K562 (cell line): ENCODE results near the gene PLCL1. TPM values are rescaled to one million over a fixed set of nuclear protein-coding genes. Genes with fewer than 3 reads are reported as not detected.
A peak's percentile ranks its signal among the peaks of the same experiment; 100 is the strongest.

Source experiments
- CBX3 ChIP-seq, 2 experiments: IDR thresholded peaks; 1 replicate in 1 of 2; 2 replicates in 1 of 2; pipeline ENCODE4 v1.6.1; 2012; ENCODE audit warnings: inconsistent platforms in 2 of 2, low read length in 2 of 2, borderline replicate concordance in 1 of 2, control low read depth in 1 of 2
- CEBPG ChIP-seq, 3 experiments: fragments of 200-800 bp in 1 of 3; sonication (Bioruptor generic) in 1 of 3; sonication (generic) in 1 of 3; formaldehyde crosslinking in 1 of 3; IDR thresholded peaks in 2 of 3; conservative IDR thresholded peaks in 1 of 3; 2 replicates each; pipeline versions ENCODE4 v1.6.1 to v1.8.0; 2016 to 2022; ENCODE audit warnings: missing compliant biosample characterization in 2 of 3, missing genetic modification characterization in 2 of 3, mild to moderate bottlenecking in 1 of 3, missing genetic modification reagents in 1 of 3
- FOXA3 ChIP-seq, 2 experiments: fragments of 450-650 bp in 1 of 2; sonication (generic) in 1 of 2; formaldehyde crosslinking; IDR thresholded peaks in 1 of 2; conservative IDR thresholded peaks in 1 of 2; 2 replicates each; pipeline versions ENCODE4 v1.4.0 to v1.8.0; 2020 to 2022; ENCODE audit warnings: mild to moderate bottlenecking in 2 of 2, missing genetic modification reagents in 1 of 2
- GATA2 ChIP-seq: sonication (generic); formaldehyde crosslinking; IDR thresholded peaks from 2 replicates; pipeline ENCODE4 v1.4.0; 2020; ENCODE audit warnings: mild to moderate bottlenecking, missing genetic modification reagents
- JUN ChIP-seq, 2 experiments: sonication (generic) in 1 of 2; formaldehyde crosslinking in 1 of 2; IDR thresholded peaks; 2 replicates each; pipeline versions ENCODE4 v1.6.1 to v1.8.0; 2012 to 2022; ENCODE audit warnings: borderline replicate concordance in 2 of 2, mild to moderate bottlenecking in 2 of 2, improper control_type of control experiment in 1 of 2, low read depth in 1 of 2, low read length in 1 of 2, missing genetic modification reagents in 1 of 2
- MGA ChIP-seq: fragments of 450-650 bp; IDR thresholded peaks from 2 replicates; pipeline ENCODE4 v1.6.1; 2016; ENCODE audit warnings: mild to moderate bottlenecking, moderate library complexity
- TAL1 ChIP-seq: fragments of 450-650 bp; IDR thresholded peaks from 2 replicates; pipeline ENCODE4 v1.6.1; 2016; ENCODE audit warnings: mild to moderate bottlenecking
- ZC3H4 ChIP-seq: sonication (generic); formaldehyde crosslinking; IDR thresholded peaks from 2 replicates; pipeline ENCODE4 v1.9.0; 2021; ENCODE audit warnings: missing genetic modification reagents, borderline replicate concordance
- ZNF592 ChIP-seq: fragments of 450-650 bp; IDR thresholded peaks from 2 replicates; pipeline ENCODE4 v1.6.1; 2017; ENCODE audit warnings: antibody characterized with exemption, mild to moderate bottlenecking
- polyA plus RNA-seq, 8 experiments: library from polyadenylated mRNA; depleted of rRNA in 4 of 8; stranded (reverse) in 5 of 8; unstranded in 3 of 8; fragments of >200 nt; fragmentation: Nextera tagmentation in 2 of 8; fragmentation: Illumina TruSeq in 1 of 8; extraction: Ambion mirVana in 2 of 8; extraction: Trizol in 1 of 8; gene quantifications; 2 replicates each; pipeline versions ENCODE4 v1.2.1 to v1.2.3, GENCODE V29; 2011 to 2014; ENCODE audit warnings: inconsistent platforms in 1 of 8, missing spikeins in 1 of 8
- total RNA-seq, 7 experiments: library from RNA; depleted of rRNA in 6 of 7; stranded (reverse); fragments of >200 nt in 6 of 7; fragmentation: Illumina TruSeq in 2 of 7; extraction: Trizol in 2 of 7; gene quantifications; 2 replicates each; pipeline versions ENCODE4 v1.2.1 to v1.2.3, GENCODE V29; 2011 to 2021; ENCODE audit warnings: low replicate concordance in 1 of 7

Gene PLCL1
- total and polyA plus RNA-seq, 9 of the 15 experiments (the other 6 are each of a cell fraction or from before 2014, with no cell fraction given): 2.0 to 17.7 (median 8.6) TPM

- TF ChIP-seq ZC3H4 (CRISPR knock-in tag): no peak
- TF ChIP-seq ZNF592: peak; percentile 73
- no peak for TF ChIP-seq GATA2
- 0 out of 3 replicates have a peak, but pooled peaks of 1 of the 2 experiments have one; percentile 14 for TF ChIP-seq CBX3 (IDR thresholded peaks at IDR 0.05; ENCODE audit: borderline replicate concordance in 1 of 2, low read length in 2 of 2)
- peak; percentile 72 for TF ChIP-seq MGA
- TF ChIP-seq CEBPG (CRISPR knock-in tag; IDR thresholded peaks at IDR 0.05): no peak
- peak in 1 of 2 experiments; percentile 59; a peak in 2 of 4 replicates for TF ChIP-seq CEBPG (tag; conservative IDR thresholded peaks at IDR 0.05 in 1 of 2, IDR thresholded peaks at IDR 0.05 in 1 of 2)
- TF ChIP-seq TAL1: 0 out of 2 replicates have a peak, but pooled peaks have one; percentile 29
- no peak for TF ChIP-seq JUN (IDR thresholded peaks at IDR 0.05; ENCODE audit: borderline replicate concordance, low read depth, low read length)
- TF ChIP-seq JUN (CRISPR knock-in tag; IDR thresholded peaks at IDR 0.05; ENCODE audit: borderline replicate concordance): no peak
- no peak for TF ChIP-seq FOXA3 (CRISPR knock-in tag; conservative IDR thresholded peaks at IDR 0.05 in 1 of 2, IDR thresholded peaks at IDR 0.05 in 1 of 2)
Measured at GRCh38 chr2:197821550-197822289, 17.3 kb downstream of the PLCL1 start (continued).
